Small intestine (tissue), 7 donors: ENCODE results near the gene ADARB2. TPM values are rescaled to one million over a fixed set of nuclear protein-coding genes. Genes with fewer than 3 reads are reported as not detected.

Experiments
- DNase-seq, 2 donors: peaks; one replicate each; pipeline versions ENCODE4 v3.0.0 to v3.0.0-alpha.2; 2013
- FAIRE-seq: peaks from 2 replicates; lab custom pipeline; 2012; peaks lifted over from hg19 to GRCh38; lab: Jason Lieb, UNC
- H3K27ac ChIP-seq, 3 donors: one replicate each; pipeline ENCODE4 v1.5.1; 2013; ENCODE audit warnings: low read length in 2 of 3, mild to moderate bottlenecking in 2 of 3, control low read depth in 1 of 3, inconsistent platforms in 1 of 3, low read depth in 1 of 3, moderate library complexity in 1 of 3
- H3K27me3 ChIP-seq, 3 donors: one replicate each; pipeline ENCODE4 v1.6.1; 2013; ENCODE audit warnings: low read length in 3 of 3, inconsistent platforms in 1 of 3; ENCODE audit not compliant: control insufficient read depth in 3 of 3, insufficient read depth in 3 of 3
- H3K36me3 ChIP-seq, 3 donors: one replicate each; pipeline ENCODE4 v1.6.1; 2013; ENCODE audit warnings: low read length in 3 of 3, inconsistent platforms in 1 of 3, low read depth in 1 of 3, mild to moderate bottlenecking in 1 of 3, moderate library complexity in 1 of 3; ENCODE audit not compliant: control insufficient read depth in 3 of 3, insufficient read depth in 2 of 3
- H3K4me1 ChIP-seq, 3 donors: one replicate each; pipeline ENCODE4 v1.6.1; 2013; ENCODE audit warnings: low read length in 2 of 3, inconsistent platforms in 1 of 3, low read depth in 1 of 3, mild to moderate bottlenecking in 1 of 3, moderate library complexity in 1 of 3; ENCODE audit not compliant: control insufficient read depth in 3 of 3, insufficient read depth in 2 of 3
- H3K4me3 ChIP-seq, 3 donors: one replicate each; pipeline ENCODE4 v1.5.1; 2013; ENCODE audit warnings: low read length in 3 of 3, control low read depth in 1 of 3, inconsistent platforms in 1 of 3, low read depth in 1 of 3, mild to moderate bottlenecking in 1 of 3, moderate library complexity in 1 of 3
- H3K9me3 ChIP-seq, 2 donors: one replicate each; pipeline ENCODE4 v1.6.1; 2013; ENCODE audit warnings: low read depth in 1 of 2, low read length in 1 of 2; ENCODE audit not compliant: control insufficient read depth in 2 of 2, insufficient read depth in 1 of 2
- WGBS, 3 donors: extraction: QIAGEN DNeasy Blood & Tissue Kit; methylation state at CpG; one replicate each; pipeline ENCODE4 v1.1.7; 2013; 5-methylcytosine and 5-hydroxymethylcytosine counted together
- polyA plus RNA-seq, 4 donors: library from polyadenylated mRNA; stranded (reverse) in 3 of 4; unstranded in 1 of 4; fragments of 200-250 nt in 3 of 4; fragments of 120-200 nt in 1 of 4; gene quantifications; one replicate each; pipeline versions ENCODE4 v1.2.1 to v1.2.3, GENCODE V29; 2013
- donor health status: healthy with polysubstance abuse.
- donor health status: control.
- donor health status: control.
- donor health status: Bipolar disorder and iron deficiency.
- donor health status: healthy.

Gene ADARB2
- polyA plus RNA-seq, 4 donors, result 0.35 to 1.8 (median 0.94) TPM

DNA sequence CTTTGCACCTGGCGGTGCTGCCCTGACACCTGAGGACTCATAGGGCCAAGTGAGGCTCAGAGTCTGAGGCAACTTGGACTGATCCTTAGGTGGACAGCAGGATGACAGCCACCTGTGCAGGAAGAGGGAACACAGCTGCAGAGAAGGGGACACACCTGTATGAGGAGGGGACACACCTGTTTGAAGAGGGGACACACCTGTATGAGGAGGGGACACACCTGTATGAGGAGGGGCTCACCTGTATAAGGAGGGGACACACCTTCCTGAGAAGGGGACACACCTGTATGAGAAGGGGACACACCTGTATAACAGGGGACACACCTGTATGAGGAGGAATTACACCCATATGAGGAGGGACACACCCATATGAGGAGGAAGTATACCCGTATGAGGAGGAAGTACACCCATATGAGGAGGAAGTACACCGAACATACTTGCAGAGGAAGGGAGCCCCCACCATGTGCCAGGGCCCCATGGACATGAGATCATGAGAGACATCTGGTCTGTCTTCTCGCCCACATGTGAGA is 285.9 kb downstream of the ADARB2 start:
- FAIRE-seq (no peak), DNase-seq (peak in 1 of 2 donors; percentile 58)
- Histone ChIP-seq H3K36me3 (no peaks in the 10 kb centered on the region), H3K27me3 (peaks cover 0 to 2% (median 0%) of the 10 kb centered on the region in 3 donors), H3K9me3 (no peaks in the 10 kb centered on the region), H3K27ac (no peak overlapping the region), H3K4me3 (no peak overlapping the region), H3K4me1 (no peaks in the 10 kb centered on the region)
- WGBS, 3 donors, result 50 to 64% (median 54%) methylated on average over 4 of the region's 4 CpGs

GRCh38 chr10:1449572-1450205 is 287.6 kb downstream of the ADARB2 start:
- WGBS, 3 donors, result 76 to 79% (median 78%) methylated on average over 16 of the region's 16 CpGs
- DNase-seq, result no peak
- FAIRE-seq, result no peak
- H3K36me3 ChIP-seq, result no peaks in the 10 kb centered on the region
- H3K27me3 ChIP-seq, result peaks cover 0 to 2% (median 0%) of the 10 kb centered on the region in 3 donors
- no peaks in the 10 kb centered on the region for H3K9me3 ChIP-seq
- no peak overlapping the region for H3K4me3 ChIP-seq
- no peaks in the 10 kb centered on the region for H3K4me1 ChIP-seq
- no peak overlapping the region for H3K27ac ChIP-seq

DNA sequence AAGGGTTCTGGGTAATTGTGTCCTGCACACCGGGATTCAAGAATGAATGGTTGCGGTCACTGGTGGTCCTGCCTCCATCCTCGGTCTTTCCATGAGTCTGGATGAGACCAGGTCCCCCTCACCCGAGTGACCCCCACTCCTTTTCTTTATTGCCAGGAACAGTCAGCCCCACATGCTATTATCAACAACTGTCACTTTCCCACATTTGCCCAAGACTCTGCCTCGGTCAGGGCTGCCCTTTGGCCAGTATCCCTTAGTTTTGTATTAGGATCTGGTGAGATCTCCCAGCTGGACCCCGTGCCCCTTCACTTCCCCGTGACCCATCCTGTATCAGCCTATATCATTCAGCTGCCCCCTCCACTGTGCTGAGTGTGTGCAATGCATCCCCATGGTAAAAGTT is 288.3 kb downstream of the ADARB2 start:
- WGBS, 3 donors, result 68 to 81% (median 79%) methylated on average over 7 of the region's 7 CpGs
- H3K27ac ChIP-seq, result no peak overlapping the region
- FAIRE-seq, result no peak
- H3K27me3 ChIP-seq, result no peaks in the 10 kb centered on the region
- H3K9me3 ChIP-seq, result no peaks in the 10 kb centered on the region
- H3K36me3 ChIP-seq, result no peaks in the 10 kb centered on the region
- no peak for DNase-seq
- H3K4me3 ChIP-seq, result no peak overlapping the region
- H3K4me1 ChIP-seq, result no peaks in the 10 kb centered on the region

- no peaks in the 10 kb centered on the region for H3K4me1 ChIP-seq
- no peak for DNase-seq
- no peak overlapping the region for H3K4me3 ChIP-seq
- H3K9me3 ChIP-seq, result no peaks in the 10 kb centered on the region
- H3K27ac ChIP-seq, result no peak overlapping the region
- no peaks in the 10 kb centered on the region for H3K27me3 ChIP-seq
- WGBS, 3 donors, result 34 to 46% (median 38%) methylated on average over 4 of the region's 4 CpGs
- FAIRE-seq, result no peak
- H3K36me3 ChIP-seq, result no peaks in the 10 kb centered on the region
These were observed 288.9 kb downstream of the ADARB2 start for GRCh38 chr10:1448252-1448930.

GRCh38 chr10:1444826-1445225 is 292.5 kb downstream of the ADARB2 start:
- Histone ChIP-seq H3K27me3 (no peaks in the 10 kb centered on the region), H3K4me3 (no peak overlapping the region), H3K9me3 (no peaks in the 10 kb centered on the region), H3K36me3 (no peaks in the 10 kb centered on the region), H3K27ac (no peak overlapping the region), H3K4me1 (no peaks in the 10 kb centered on the region)
- DNase-seq (no peak), FAIRE-seq (no peak)
- WGBS, 3 donors, result 89 to 94% (median 90%) methylated on average over 2 of the region's 2 CpGs

DNA sequence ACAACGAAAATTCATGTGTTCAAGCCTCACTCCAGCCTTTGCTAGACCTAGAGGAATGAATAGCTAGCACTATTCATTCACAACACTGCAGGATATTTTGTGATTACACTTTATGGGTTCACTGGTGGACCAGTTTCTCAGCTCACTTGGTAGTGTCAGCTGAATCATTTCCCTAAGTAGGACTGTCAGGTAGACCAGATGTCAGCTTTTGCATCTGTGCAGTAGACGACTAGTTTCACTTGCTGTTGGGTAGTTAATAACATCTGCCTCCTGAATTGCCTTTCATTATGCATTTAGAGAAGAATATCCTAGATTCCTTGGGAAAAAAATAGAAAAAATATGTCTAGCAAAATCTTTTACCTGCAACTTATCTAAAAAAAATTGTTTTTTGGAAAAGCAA is 296.4 kb downstream of the ADARB2 start:
- H3K4me1 ChIP-seq, result no peaks in the 10 kb centered on the region
- H3K9me3 ChIP-seq, result no peaks in the 10 kb centered on the region
- peaks cover 0 to 3% (median 0%) of the 10 kb centered on the region in 3 donors for H3K27me3 ChIP-seq
- WGBS, 3 donors, result 34 to 57% (median 39%) methylated on average over 2 of the region's 2 CpGs
- H3K36me3 ChIP-seq, result no peaks in the 10 kb centered on the region
- no peak overlapping the region for H3K4me3 ChIP-seq
- DNase-seq (peak in 1 of 2 donors; percentile 16), FAIRE-seq (no peak)
- H3K27ac ChIP-seq, result no peak overlapping the region

- Histone ChIP-seq H3K27me3 (peaks cover 0 to 3% (median 0%) of the 10 kb centered on the region in 3 donors), H3K4me1 (no peaks in the 10 kb centered on the region), H3K27ac (no peak overlapping the region), H3K4me3 (no peak overlapping the region), H3K36me3 (no peaks in the 10 kb centered on the region), H3K9me3 (no peaks in the 10 kb centered on the region)
- FAIRE-seq (no peak), DNase-seq (no peak)
- 76 to 79% (median 79%) methylated on average over 22 of the region's 22 CpGs for WGBS, 3 donors
These were observed 302.2 kb downstream of the ADARB2 start for GRCh38 chr10:1434912-1435692.

GRCh38 chr10:1434202-1434601 is 303.1 kb downstream of the ADARB2 start:
- FAIRE-seq, result no peak

More at GRCh38 chr10:1434202-1434601, 303.1 kb downstream of the ADARB2 start:
- Histone ChIP-seq H3K36me3 (no peaks in the 10 kb centered on the region), H3K4me1 (no peaks in the 10 kb centered on the region), H3K27me3 (peaks cover 0 to 3% (median 0%) of the 10 kb centered on the region in 3 donors), H3K4me3 (no peak overlapping the region), H3K9me3 (no peaks in the 10 kb centered on the region), H3K27ac (no peak overlapping the region)
- WGBS, 3 donors, result 80 to 85% (median 82%) methylated on average over 11 of the region's 11 CpGs
- DNase-seq, result no peak
